Ovary (tissue), 3 donors: ENCODE measurements around the gene CD84.

Experiments used
- EP300 ChIP-seq: sonication (generic); formaldehyde crosslinking; IDR thresholded peaks from one replicate; pipeline ENCODE4 v1.6.1; 2017; ENCODE audit warnings: antibody characterized with exemption
- POLR2A ChIP-seq: fragments of 450-650 bp; IDR thresholded peaks from one replicate; pipeline ENCODE4 v1.6.1; 2017; ENCODE audit warnings: antibody characterized with exemption, mild to moderate bottlenecking, moderate library complexity
- TF ChIP-seq, protein P1 (sequence below), 3 donors: fragments of 450-650 bp in 2 of 3; fragments of 200-600 bp in 1 of 3; IDR thresholded peaks; one replicate each; pipeline versions ENCODE4 v1.5.1 to v1.8.0; 2016 to 2022; ENCODE audit warnings: antibody characterized with exemption in 3 of 3, mild to moderate bottlenecking in 1 of 3
- donor health status: DM: no; HTN: no; CAD: no.

- TF ChIP-seq, protein P1, sequence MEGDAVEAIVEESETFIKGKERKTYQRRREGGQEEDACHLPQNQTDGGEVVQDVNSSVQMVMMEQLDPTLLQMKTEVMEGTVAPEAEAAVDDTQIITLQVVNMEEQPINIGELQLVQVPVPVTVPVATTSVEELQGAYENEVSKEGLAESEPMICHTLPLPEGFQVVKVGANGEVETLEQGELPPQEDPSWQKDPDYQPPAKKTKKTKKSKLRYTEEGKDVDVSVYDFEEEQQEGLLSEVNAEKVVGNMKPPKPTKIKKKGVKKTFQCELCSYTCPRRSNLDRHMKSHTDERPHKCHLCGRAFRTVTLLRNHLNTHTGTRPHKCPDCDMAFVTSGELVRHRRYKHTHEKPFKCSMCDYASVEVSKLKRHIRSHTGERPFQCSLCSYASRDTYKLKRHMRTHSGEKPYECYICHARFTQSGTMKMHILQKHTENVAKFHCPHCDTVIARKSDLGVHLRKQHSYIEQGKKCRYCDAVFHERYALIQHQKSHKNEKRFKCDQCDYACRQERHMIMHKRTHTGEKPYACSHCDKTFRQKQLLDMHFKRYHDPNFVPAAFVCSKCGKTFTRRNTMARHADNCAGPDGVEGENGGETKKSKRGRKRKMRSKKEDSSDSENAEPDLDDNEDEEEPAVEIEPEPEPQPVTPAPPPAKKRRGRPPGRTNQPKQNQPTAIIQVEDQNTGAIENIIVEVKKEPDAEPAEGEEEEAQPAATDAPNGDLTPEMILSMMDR (IDR thresholded peaks at IDR 0.05) = no peak
- TF ChIP-seq EP300 (no peak), POLR2A (no peak)
Measured at GRCh38 chr1:160541622-160542302, 37.5 kb downstream of the CD84 start.
